K562 (cell line): ENCODE data around the gene TTLL3. TPM values are rescaled to one million over a fixed set of nuclear protein-coding genes. Genes with fewer than 3 reads are reported as not detected.

Source experiments
- BRF1 ChIP-seq: IDR thresholded peaks from 3 replicates; pipeline ENCODE4 v1.6.1; 2011; ENCODE audit warnings: borderline replicate concordance, mild to moderate bottlenecking; ENCODE audit not compliant: insufficient read length; ENCODE audit errors: extremely low read depth
- E2F8 ChIP-seq: fragments of 450-650 bp; IDR thresholded peaks from 2 replicates; pipeline ENCODE4 v1.7.1; 2018; ENCODE audit warnings: mild to moderate bottlenecking, low read depth; ENCODE audit not compliant: partially characterized antibody
- FOXJ2 ChIP-seq: fragments of 200-800 bp; sonication (Bioruptor generic); IDR thresholded peaks from 2 replicates; pipeline ENCODE4 v1.6.1; 2016; ENCODE audit warnings: missing genetic modification characterization, missing compliant biosample characterization
- GATAD2B ChIP-seq: fragments of 450-650 bp; IDR thresholded peaks from 2 replicates; pipeline ENCODE4 v1.6.1; 2017; ENCODE audit warnings: mild to moderate bottlenecking, borderline replicate concordance
- HDAC3 ChIP-seq: fragments of 450-650 bp; IDR thresholded peaks from 2 replicates; pipeline ENCODE4 v1.6.1; 2018; ENCODE audit warnings: borderline replicate concordance, mild to moderate bottlenecking, moderate library complexity; ENCODE audit not compliant: partially characterized antibody
- MED1 ChIP-seq: sonication (generic); formaldehyde crosslinking; IDR thresholded peaks from 2 replicates; pipeline ENCODE4 v1.8.1; 2023; ENCODE audit warnings: missing genetic modification reagents, borderline replicate concordance
- MLLT1 ChIP-seq, 2 experiments: fragments of 450-650 bp; IDR thresholded peaks; 2 replicates each; pipeline ENCODE4 v1.6.1; 2016
- NR2C1 ChIP-seq, 2 experiments: fragments of 450-650 bp; IDR thresholded peaks; 2 replicates each; pipeline ENCODE4 v1.6.1; 2017; ENCODE audit warnings: mild to moderate bottlenecking in 2 of 2, antibody characterized with exemption in 1 of 2, inconsistent platforms in 1 of 2, missing compliant biosample characterization in 1 of 2, missing genetic modification characterization in 1 of 2
- PHB ChIP-seq: fragments of 250-450 bp; sonication (Bioruptor Pico); IDR thresholded peaks from 2 replicates; pipeline ENCODE4 v1.5.0; 2021
- POLR2A ChIP-seq: fragments of 450-650 bp; conservative IDR thresholded peaks from 2 replicates; pipeline ENCODE4 v1.6.1; 2016
- TEAD1 ChIP-seq, 2 experiments: fragments of 450-650 bp in 1 of 2; sonication (generic) in 1 of 2; formaldehyde crosslinking; IDR thresholded peaks; 2 replicates each; pipeline versions ENCODE4 v1.4.0 to v1.8.0; 2020 to 2022; ENCODE audit warnings: mild to moderate bottlenecking in 2 of 2, missing genetic modification reagents in 1 of 2
- TEAD4 ChIP-seq, 2 experiments: sonication (generic) in 1 of 2; formaldehyde crosslinking in 1 of 2; IDR thresholded peaks; 2 replicates each; pipeline versions ENCODE4 v1.6.1 to v1.8.0; 2012 to 2022; ENCODE audit warnings: borderline replicate concordance in 1 of 2, inconsistent platforms in 1 of 2, low read length in 1 of 2, mild to moderate bottlenecking in 1 of 2, missing genetic modification reagents in 1 of 2
- THRAP3 ChIP-seq: fragments of 450-650 bp; IDR thresholded peaks from 2 replicates; pipeline ENCODE4 v1.6.1; 2016; ENCODE audit warnings: mild to moderate bottlenecking, inconsistent platforms, borderline replicate concordance
- ZBTB1 ChIP-seq: sonication (generic); formaldehyde crosslinking; IDR thresholded peaks from 2 replicates; pipeline ENCODE4 v1.8.1; 2023; ENCODE audit warnings: missing genetic modification reagents, low read depth, mild to moderate bottlenecking, borderline replicate concordance
- ZNF280B ChIP-seq: fragments of 250-450 bp; sonication (Bioruptor Pico); IDR thresholded peaks from 2 replicates; pipeline ENCODE4 v1.5.1; 2021; ENCODE audit warnings: mild to moderate bottlenecking
- ZNF518B ChIP-seq: fragments of 250-450 bp; sonication (Bioruptor Pico); IDR thresholded peaks from 2 replicates; pipeline ENCODE4 v1.5.0; 2021; ENCODE audit warnings: mild to moderate bottlenecking, moderate library complexity
- ZNF780A ChIP-seq: fragments of 250-450 bp; sonication (Bioruptor Pico); IDR thresholded peaks from 2 replicates; pipeline ENCODE4 v1.5.0; 2021; ENCODE audit warnings: mild to moderate bottlenecking
- polyA plus RNA-seq, 8 experiments: library from polyadenylated mRNA; depleted of rRNA in 4 of 8; stranded (reverse) in 5 of 8; unstranded in 3 of 8; fragments of >200 nt; fragmentation: Nextera tagmentation in 2 of 8; fragmentation: Illumina TruSeq in 1 of 8; extraction: Ambion mirVana in 2 of 8; extraction: Trizol in 1 of 8; gene quantifications; 2 replicates each; pipeline versions ENCODE4 v1.2.1 to v1.2.3, GENCODE V29; 2011 to 2014; ENCODE audit warnings: inconsistent platforms in 1 of 8, missing spikeins in 1 of 8
- total RNA-seq, 7 experiments: library from RNA; depleted of rRNA in 6 of 7; stranded (reverse); fragments of >200 nt in 6 of 7; fragmentation: Illumina TruSeq in 2 of 7; extraction: Trizol in 2 of 7; gene quantifications; 2 replicates each; pipeline versions ENCODE4 v1.2.1 to v1.2.3, GENCODE V29; 2011 to 2021; ENCODE audit warnings: low replicate concordance in 1 of 7

TTLL3 gene
- total and polyA plus RNA-seq, 9 of the 15 experiments (the other 6 are each of a cell fraction or from before 2014, with no cell fraction given): 8.9 to 106 (median 33.2) TPM

GRCh38 chr3:9791790-9792404 is 18.2 kb upstream of the TTLL3 start (continued):
- TF ChIP-seq ZNF518B (CRISPR knock-in tag): 0 out of 2 replicates have a peak, but pooled peaks have one; percentile 46
- peak in 1 of 2 experiments; percentile 11; a peak in 1 of 4 replicates for TF ChIP-seq MLLT1 (IDR thresholded peaks at IDR 0.05)
- TF ChIP-seq PHB (CRISPR knock-in tag): peak; percentile 62; the same call in 1 of the 2 replicates
- peak; percentile 66; the same call in 1 of the 2 replicates for TF ChIP-seq POLR2A
- peak; percentile 77; the same call in 1 of the 2 replicates for TF ChIP-seq THRAP3
- TF ChIP-seq E2F8: peak; percentile 22
- TF ChIP-seq TEAD1 (CRISPR knock-in tag; IDR thresholded peaks at IDR 0.05): peak in 1 of 2 experiments; percentile 37; a peak in 1 of 4 replicates
- TF ChIP-seq MED1: no peak
- TF ChIP-seq GATAD2B: peak; percentile 77; the same call in 1 of the 2 replicates
- no peak for TF ChIP-seq NR2C1 (IDR thresholded peaks at IDR 0.05)
- peak; percentile 30; the same call in 1 of the 2 replicates for TF ChIP-seq NR2C1 (tag; IDR thresholded peaks at IDR 0.05)
- 0 out of 2 replicates have a peak, but pooled peaks have one; percentile 34 for TF ChIP-seq ZBTB1 (CRISPR knock-in tag)
- no peak for TF ChIP-seq FOXJ2 (tag)
- TF ChIP-seq HDAC3: peak; percentile 29
- TF ChIP-seq ZNF280B (CRISPR knock-in tag): peak; percentile 62; the same call in 1 of the 2 replicates
- 0 out of 2 replicates have a peak, but pooled peaks have one; percentile 46 for TF ChIP-seq ZNF780A (CRISPR knock-in tag)
- TF ChIP-seq TEAD4 (IDR thresholded peaks at IDR 0.05; ENCODE audit: low read length): peak; percentile 25; the same call in 1 of the 2 replicates
- TF ChIP-seq TEAD4 (CRISPR knock-in tag; IDR thresholded peaks at IDR 0.05; ENCODE audit: borderline replicate concordance): no peak
- TF ChIP-seq BRF1: no peak
